Measurements from ENCODE around the gene THOC6.
A peak's percentile ranks its signal among the peaks of the same experiment; 100 is the strongest.
"Not testable (repeated sequence)": the region's sequence is repeated elsewhere in the genome, so short reads cannot be mapped to it uniquely, and the experiment has no call there.

The THOC6 gene

DNA sequence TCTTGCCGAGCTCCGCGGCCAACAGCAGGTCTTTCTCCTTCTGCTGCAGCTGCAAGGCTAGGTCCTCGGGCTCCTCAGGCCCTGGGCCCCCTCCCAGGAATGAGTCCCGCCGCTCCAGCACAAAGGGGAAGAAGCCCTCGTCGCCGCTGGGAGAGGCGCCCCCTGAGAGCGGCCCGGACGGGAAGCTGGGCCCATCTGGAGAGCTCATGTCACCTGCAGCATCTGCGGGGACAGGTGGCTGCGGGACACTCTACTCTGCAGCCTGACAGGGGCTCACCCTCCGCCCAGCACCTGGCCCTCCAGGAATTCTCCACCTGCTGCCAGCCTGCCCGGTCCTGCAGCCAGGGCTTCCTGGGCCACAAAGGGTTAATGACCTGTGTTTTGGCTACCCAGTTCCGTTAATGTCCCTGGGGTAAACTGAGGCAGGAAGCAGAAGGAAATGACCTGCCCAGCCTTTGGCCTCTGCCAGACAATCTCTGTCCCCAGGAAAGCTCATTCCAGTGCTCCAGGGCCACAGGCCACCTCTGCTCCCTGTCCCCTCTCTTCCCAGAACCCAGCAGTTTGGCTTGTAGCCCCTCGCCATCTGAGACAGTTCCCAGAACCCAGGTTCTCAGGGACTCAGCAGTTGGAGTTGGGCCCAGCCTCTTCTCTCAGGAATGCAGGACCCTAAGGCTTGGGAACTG is 11.6 kb downstream of the THOC6 start:
- no peak for DNase-seq

DNA sequence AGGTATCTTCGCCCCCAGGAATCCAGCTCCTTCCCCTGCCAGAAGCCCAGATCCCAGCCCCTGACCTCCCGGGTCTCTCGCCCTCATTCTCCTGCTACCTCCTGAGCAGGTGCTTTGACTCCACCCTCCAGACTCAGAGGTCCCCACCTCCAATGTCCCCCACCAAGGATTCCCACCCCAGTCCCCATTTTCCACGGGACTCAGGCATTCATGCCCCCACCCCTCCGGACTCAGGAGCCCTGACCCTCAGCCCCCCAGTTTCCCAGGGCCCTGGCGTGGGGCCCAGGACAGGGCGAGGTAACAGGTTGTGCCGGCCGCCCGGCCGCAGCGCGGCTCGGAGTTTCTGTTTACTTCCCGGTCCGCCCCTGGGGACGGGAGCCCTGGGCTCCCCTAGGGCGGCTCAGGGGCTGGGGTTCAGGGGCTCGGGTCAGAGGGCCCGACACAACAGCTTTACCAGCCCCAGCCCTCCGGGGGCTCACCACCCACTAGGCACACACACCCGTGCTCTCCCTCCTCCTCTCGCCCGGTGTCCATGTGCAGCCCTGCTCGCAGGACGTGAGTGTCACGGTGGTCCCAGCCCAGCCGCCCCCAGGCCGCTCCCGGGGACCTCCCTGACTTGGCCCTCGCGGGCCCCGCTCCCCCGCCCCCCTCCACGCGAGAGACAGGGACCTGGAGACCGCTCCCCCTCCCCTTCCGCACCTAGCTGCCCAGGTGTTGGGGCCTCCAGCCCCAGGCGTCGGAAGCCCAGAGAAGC is 12.3 kb downstream of the THOC6 start:
- DNase-seq: no peak

DNA sequence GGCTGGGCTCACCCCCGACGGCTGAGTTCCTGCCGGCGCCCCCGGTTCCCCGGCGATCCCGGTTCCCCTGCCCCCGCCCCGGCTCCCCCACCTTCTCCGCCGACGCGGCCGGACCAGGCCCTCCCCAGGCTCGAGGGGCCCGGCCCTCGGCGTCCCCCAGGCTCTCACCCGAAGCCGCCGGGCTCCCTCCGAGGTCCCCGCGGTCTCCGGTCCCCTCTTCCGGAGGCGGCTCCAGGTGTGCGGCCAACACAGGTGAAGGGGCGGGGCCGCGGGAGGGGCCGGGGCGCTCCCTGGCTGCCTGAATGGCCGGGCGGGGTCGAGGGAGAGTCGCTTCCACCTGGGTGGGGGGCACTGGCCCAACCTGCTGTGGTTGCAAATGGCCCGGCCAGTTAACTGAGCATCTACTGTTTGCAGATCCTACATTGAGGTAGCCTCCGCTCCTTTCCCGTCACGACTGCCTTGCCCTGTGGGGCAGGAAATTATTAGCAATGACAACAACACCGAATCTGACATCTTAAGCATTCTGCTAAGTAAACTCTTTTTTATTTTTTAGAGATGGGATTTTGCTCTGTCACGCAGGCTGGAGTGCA is 13.0 kb downstream of the THOC6 start, which contains the start of gene BICDL2:
TSS of gene BICDL2 (minus strand) at position 219 of the 590 bp plus-strand sequence. CDS start 1,448 bp downstream, outside the sequence.
- DNase-seq: no peak

DNA sequence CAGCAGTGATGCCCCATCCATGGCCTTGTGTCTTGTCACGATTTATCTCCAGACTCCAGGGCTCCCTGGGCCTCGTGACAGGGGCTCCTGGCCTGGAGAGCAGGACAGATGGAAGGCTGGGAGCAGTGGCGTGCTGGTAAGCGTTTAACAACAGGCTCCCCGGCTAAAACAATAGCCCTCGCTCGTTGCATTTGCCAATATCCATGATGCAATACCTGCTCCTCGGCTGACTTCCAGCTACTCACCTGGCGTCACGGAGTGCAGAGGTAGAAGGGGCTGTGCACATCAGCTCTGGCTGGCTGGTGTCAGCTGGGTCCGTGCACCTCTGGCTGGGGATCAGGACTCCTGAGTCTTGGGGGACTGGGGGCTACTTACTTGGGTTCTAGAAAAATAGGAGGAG is 14.4 kb downstream of the THOC6 start:
- peak in 1 of 2 experiments; percentile 65 for DNase-seq

DNA sequence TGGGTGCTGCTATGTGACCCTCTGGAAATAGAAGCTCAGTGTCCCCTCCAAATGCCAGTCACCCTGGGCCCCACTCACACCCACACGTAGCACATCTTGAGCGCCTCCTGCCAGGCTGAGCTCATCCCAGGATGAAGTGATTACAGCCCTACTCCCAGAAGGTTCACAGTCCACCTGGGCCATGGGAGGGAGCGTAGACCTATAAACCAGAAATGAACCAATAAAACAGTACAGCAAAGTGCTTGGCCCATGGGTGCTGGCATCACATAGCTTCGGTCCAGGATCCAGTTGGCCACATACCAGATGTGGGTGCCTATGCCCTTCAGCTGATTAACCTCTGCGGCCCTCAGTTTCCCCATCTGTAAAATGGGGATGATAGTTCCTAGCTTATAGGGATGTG is 15.1 kb downstream of the THOC6 start:
- peak in 1 of 2 experiments; percentile 30 for DNase-seq

DNA sequence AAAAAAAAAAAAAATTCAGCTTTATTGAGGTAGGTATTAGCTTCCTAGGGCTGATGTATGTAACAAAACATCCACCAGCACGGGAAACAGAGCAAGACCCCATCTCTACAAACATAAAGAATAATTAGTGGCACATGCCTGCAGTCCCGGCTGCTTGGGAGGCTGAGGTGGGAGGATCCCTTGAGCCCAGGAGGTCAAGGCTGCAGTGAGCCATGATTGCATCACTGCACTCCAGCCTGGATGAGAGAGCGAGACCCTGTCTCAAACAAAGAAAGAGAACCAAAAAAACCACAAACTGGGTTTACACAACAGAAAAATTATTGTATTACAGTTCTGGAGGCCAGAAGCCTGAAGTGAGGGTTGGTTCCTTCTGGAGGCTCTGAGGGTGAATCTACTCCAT is 18.5 kb downstream of the THOC6 start:
- DNase-seq: no peak

DNA sequence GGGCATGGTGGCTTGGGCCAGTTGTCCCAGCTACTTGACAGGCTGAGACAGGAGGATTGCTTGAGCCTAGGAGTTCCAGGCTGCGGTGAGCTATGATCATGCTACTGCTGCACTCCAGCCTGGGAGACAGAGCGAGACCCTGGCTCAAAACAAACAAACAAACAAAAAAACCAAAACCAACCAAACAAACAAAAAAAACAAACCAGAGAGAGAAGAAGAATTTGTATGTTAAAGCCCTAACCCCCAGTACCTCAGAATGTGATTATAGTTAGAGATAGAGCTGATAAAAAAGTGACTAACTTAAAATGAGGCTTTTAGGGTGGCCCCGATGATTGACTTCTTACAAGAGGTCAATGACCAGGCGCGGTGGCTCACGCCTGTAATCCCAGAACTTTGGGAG is 20.9 kb downstream of the THOC6 start:
- DNase-seq: no peak

DNA sequence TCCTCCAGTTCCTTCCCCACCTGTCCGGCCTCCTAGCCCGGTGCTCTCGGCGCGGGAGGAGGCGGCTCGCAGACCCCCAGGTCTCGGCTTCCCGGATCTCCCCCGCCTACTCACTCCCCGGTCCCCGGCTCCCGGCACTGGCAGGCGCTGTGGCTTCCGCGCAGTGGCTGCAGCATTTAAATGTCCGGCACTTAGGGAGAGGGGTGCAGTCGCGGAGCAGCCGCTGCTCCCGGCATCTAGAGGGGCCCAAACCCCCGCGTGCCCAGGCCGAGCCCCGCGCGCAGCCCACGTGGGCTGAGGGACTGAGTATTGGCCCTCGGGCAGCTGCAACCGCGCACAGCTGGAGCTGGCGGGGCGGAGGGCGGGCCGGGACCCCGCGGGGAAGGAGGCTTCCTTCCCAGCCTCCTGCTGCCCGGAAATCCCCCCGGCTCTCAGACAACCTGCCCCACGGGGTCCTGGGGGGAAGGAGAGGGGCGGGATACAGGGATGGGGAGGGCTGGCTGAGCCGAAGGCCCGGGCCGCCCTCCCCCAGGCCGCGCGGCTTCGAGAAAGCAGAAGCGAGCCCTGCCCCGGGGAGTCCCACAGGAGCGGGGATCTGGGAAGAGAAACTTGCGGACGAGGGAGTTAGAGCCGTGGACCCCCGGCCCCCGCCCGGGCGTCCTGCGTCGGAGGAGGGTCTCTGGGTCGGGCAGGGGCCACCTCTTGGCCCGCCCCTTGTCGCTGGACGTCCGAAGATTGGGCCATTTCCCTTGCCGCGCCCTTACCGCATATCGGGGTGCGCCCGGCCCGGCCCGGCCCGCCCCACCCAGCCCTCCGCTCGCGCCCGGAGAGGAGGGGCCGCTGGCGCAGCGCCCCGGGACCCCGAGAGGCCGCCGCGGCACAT is 22.2 kb downstream of the THOC6 start, which contains the start of gene MMP25:
TSS of gene MMP25 (plus strand) at position 804 of the 883 bp plus-strand sequence. CDS start 357 bp downstream, outside the sequence.
- no peak for DNase-seq

DNA sequence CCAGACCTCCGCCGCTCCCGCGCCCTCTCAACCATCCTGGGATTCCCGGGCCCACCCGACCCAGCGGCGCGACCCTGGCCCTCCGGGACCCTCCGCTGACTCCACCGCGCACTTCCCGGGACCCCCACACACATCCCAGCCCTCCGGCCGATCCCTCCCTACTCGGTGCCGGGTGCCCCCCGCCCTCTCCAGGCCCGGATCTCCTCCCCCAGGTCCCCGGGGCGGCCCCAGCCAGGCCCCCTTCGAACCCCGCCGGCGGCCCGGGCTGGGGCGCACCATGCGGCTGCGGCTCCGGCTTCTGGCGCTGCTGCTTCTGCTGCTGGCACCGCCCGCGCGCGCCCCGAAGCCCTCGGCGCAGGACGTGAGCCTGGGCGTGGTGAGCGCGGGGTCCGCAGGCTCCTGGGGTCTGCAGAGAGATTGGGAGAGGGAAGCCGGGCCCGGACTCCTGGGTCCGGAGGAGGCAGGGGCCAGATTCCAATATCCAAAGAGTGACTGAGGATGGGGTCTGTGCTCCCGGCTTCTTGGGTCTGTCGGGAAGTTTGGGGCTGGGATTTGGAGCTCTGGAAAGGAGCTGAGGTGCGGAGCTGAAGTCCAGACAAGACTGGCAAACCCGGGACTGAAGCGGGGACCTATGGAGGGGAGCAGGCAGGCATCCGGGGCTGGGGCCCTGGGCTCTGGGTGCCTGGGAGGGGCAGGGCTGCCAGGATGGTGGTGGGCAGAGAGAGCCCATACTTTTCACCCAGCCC is 23.0 kb downstream of the THOC6 start:
- DNase-seq: no peak

DNA sequence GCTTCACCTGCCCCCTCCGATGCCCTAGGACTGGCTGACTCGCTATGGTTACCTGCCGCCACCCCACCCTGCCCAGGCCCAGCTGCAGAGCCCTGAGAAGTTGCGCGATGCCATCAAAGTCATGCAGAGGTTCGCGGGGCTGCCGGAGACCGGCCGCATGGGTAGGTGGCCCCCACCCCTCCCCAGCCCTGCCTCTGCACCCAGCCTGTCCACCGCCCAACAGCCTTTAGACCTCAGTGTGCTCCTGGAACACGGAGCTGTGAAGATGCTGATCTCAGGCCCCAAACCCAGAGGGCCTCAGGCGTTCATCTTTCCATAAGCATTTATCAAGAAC is 23.5 kb downstream of the THOC6 start:
- no peak for DNase-seq

DNA sequence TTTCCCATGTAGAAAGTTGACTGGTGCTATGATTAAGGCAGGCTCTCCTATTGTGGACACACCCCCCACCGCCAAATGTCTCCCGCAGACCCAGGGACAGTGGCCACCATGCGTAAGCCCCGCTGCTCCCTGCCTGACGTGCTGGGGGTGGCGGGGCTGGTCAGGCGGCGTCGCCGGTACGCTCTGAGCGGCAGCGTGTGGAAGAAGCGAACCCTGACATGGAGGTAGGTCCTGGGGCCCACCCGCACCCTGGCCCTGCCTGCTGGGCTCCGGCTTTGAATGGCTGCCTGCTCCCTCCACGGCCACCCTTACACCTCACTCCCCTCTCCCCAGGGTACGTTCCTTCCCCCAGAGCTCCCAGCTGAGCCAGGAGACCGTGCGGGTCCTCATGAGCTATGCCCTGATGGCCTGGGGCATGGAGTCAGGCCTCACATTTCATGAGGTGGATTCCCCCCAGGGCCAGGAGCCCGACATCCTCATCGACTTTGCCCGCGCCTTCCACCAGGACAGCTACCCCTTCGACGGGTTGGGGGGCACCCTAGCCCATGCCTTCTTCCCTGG is 26.2 kb downstream of the THOC6 start:
- no peak for DNase-seq

DNA sequence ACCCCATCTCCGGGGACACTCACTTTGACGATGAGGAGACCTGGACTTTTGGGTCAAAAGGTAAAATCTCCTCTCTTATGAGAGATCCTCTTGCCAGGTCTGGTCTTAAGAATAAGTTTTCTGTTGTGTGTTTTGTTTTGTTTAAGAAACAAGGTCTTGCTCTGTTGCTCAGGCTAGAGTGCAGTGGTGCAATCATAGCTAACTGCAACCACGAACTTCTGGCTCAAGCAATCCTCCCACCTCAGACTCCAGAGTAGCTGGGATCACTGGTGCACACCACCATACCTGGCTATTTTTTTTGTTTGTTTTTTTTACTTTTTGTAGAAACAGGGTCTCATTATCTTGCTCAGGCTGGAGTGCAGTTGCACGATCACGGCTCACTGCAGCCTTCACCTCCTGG is 26.7 kb downstream of the THOC6 start:
- DNase-seq: no peak

DNA sequence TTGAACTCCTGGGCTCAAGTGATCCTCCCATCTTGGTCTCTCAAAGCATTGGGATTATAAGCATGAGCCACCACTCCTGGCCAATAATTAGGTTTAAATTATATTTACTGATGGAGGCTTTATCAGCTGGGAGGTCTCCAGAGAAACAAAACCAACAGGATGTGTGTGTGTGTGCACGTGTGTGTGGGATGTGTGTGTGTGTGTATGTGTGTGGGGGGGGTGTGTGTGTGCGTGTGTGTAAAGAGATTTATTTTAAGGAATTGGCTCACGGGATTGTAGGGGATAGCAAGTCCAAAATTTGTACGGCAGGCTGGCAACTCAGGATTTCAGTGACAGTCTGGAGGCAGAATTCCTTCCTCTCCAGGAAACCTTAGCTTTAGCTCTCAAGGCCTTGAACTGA is 27.2 kb downstream of the THOC6 start:
- no peak for DNase-seq

DNA sequence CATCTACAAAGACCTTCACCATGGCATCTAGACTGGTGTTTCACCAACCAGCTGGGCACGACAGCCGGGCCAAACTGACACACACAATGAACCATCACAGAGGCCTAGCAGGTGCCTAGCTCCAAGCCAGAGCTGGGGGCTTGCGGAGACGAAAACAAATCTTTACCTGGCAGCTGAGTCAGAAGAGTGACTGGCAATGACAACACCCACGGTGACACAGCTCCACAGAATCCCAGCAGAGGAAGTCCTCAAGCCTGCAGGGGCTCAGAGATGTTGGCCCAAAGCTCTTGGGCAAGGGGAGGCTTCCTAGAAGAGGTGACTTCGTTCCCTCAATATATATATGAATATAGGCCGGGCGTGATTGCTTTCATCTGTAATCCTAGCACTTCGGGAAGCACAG is 27.7 kb downstream of the THOC6 start:
- DNase-seq: no peak

DNA sequence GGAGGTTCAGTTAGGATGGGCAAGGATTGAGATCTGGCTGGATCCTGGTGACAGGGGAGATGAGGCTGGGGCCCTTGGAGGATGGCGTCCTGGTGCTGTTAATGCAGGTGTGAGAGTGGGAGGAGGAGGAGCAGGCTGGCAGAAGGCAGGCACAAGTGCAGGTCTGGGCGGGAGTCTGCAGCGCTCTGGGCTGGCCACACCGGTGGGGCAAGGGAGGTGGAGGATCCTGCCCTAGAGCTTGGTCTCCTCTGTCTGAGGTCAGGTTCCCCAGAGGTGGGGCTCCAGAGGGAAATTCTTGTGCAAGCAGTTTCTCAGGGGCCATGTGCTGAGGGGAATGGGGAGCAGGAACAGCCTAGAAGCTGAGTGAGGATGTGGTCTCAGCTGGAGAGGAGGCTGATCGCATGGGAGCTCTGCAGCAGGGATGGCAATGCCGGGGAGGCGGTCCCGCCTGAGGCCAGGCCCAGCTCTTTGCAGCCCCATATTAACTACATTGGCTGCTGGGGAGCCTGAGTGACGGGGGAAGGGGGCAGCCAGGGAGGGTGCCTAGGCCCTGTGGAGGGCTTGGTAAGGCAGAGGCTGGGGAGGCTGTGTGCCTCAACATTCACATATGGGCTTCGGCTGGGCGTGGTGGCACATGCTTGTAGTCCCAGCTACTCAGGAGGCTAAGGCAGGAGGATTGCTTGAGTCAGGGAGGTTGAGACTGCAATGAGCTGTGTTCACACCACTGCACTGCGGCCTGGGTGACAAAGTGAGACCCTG is 28.9 kb downstream of the THOC6 start:
- DNase-seq: not testable (repeated sequence)

DNA sequence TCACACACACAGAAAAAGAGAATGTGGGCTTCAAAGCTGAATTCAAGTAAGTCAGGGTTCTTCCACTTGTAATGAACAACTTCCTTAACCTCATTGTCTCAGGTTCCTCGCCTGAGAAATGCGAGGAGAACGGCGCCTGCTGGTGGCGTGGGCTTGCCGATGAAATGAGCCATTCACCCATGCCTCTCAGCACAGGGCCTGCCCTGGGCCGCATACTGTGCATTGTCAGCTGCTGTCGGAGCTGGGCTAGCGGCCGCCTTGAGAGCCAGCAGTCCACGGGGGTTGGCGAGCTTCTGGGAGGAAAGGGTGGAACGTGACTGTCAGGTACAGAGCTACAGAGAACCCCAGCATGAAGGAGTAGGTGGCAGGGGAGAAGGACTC is 29.5 kb downstream of the THOC6 start:
- not testable (repeated sequence) for DNase-seq

DNA sequence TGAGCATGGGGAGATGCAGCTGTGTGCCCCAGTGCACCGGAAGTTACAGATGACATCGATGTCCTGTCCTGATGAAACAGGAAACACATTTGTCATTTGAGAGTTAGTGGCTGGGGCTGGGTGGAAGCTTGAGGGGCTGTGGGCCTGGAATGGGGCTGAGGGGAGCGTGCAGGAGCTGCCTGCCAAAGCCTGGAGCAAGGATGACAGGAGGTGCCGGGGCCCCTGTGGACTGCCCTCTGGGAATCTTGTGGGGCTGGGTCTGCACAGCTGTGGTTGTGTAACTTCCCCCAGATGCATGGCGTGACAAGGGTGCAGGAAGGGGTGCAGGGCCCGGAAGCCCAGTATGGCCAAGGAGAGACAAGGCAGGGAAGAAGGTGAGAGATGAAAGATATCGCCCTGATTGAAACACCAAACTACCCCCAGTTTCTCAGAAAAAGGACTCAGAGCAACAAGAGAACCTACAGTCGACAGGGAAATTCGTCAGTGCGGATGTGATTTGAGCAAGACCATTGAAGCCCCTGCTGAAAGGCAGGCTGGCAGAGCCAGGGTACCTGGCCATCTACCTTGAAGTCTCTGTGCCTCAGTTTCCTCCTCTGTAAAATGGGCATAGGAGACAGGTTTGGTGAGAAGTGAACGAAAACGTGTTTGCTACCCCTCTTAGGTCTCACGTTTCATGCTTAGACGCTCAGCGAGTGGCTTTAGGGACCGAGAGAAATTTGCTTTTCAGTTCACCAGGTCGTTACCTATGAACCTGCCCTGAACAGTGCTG is 31.3 kb downstream of the THOC6 start:
- DNase-seq: no peak

DNA sequence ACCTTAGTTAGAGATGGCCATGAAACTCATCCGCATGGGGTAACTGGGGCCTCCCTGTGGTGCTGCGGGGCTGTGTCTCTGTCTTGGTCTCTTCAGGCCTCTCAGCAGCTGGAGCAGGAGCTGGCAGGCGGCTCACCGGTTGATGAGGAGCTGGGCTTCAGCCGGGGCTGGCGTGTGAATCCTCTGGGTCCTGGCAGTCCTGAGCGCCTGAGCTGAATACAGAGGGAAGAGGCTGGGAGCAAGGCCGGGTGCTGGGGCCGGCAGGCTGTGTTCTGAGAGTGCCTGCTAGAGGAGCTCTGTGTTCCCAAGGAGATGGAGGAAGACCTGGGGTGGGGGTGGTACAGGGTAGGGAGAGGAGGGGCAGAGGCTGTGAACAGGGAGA is 31.9 kb downstream of the THOC6 start:
- not testable (repeated sequence) for DNase-seq

DNA sequence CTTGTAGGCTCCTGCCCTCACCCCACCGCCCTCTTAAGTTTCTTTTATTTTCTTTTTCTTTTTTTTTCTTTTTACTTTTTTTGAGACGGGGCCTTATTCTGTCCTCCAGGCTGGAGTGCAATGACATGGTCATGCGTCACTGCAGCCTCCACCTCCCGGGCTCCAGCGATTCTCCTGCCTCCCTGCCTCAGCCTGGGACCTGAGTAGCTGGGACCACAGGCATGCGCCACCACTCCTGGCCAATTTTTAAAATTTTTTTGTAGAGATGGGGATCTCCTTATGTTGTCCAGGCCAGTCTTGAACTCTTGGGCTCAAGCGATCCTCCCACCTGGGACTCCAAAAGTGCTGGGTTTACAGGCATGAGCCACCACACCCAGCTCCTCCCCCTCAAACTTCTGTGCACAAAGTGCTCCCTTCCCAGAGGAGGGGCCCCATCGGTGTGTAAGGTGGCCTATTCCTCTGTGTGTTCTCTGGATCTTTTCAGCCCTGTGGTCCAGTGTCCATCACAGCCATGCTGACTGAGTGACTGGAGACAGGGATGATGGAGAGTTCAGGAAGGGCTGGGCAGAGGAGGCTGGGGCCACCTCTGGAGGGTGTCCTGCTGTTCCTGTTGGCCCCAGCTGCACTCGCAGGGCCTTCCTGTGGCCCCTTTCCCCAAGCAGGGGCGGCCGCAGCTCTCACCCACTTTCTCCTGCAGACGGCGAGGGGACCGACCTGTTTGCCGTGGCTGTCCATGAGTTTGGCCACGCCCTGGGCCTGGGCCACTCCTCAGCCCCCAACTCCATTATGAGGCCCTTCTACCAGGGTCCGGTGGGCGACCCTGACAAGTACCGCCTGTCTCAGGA is 32.7 kb downstream of the THOC6 start:
- no peak for DNase-seq
